Smooth muscle cell (in vitro differentiated cells): ENCODE measurements around the gene OVCH1. TPM values are rescaled to one million over a fixed set of nuclear protein-coding genes. Genes with fewer than 3 reads are reported as not detected.
A peak's percentile ranks its signal among the peaks of the same experiment; 100 is the strongest.

Experiments used
- DNase-seq: peaks from one replicate; lab custom pipeline; 2025; ENCODE audit not compliant: unreplicated experiment; lab: John Stamatoyannopoulos, UW
- H2AFZ ChIP-seq: fragments of 200-600 bp; sonication (generic); 2 replicates; pipeline ENCODE4 v1.6.0; 2016; ENCODE audit warnings: antibody characterized with exemption, low read depth, mild to moderate bottlenecking
- H3F3A ChIP-seq: fragments of 200-600 bp; sonication (generic); 2 replicates; pipeline ENCODE4 v1.6.0; 2017; ENCODE audit warnings: antibody characterized with exemption, low read depth
- H3K27ac ChIP-seq: fragments of 200-600 bp; sonication (generic); 2 replicates; pipeline ENCODE4 v1.5.1; 2016; ENCODE audit warnings: low read depth, mild to moderate bottlenecking
- H3K27me3 ChIP-seq: fragments of 200-600 bp; sonication (generic); 2 replicates; pipeline ENCODE4 v1.6.1; 2016; ENCODE audit warnings: low read depth, mild to moderate bottlenecking
- H3K36me3 ChIP-seq: fragments of 200-600 bp; sonication (generic); 2 replicates; pipeline ENCODE4 v1.5.1; 2016; ENCODE audit warnings: low read depth
- H3K4me1 ChIP-seq: fragments of 200-600 bp; sonication (generic); 2 replicates; pipeline ENCODE4 v1.5.1; 2016; ENCODE audit warnings: low read depth
- H3K4me2 ChIP-seq: fragments of 200-600 bp; sonication (generic); 2 replicates; pipeline ENCODE4 v1.6.0; 2016; ENCODE audit warnings: mild to moderate bottlenecking
- H3K4me3 ChIP-seq: fragments of 200-600 bp; sonication (generic); 2 replicates; pipeline ENCODE4 v1.5.1; 2016; ENCODE audit warnings: mild to moderate bottlenecking
- H3K79me2 ChIP-seq: fragments of 200-600 bp; sonication (generic); 2 replicates; pipeline ENCODE4 v1.6.0; 2016; ENCODE audit warnings: low read depth, mild to moderate bottlenecking
- H3K9ac ChIP-seq: fragments of 200-600 bp; sonication (generic); 2 replicates; pipeline ENCODE4 v1.6.0; 2016; ENCODE audit warnings: low read depth
- H3K9me3 ChIP-seq: fragments of 200-600 bp; sonication (generic); replicated peaks from 2 replicates; pipeline ENCODE4 v1.5.1; 2016; ENCODE audit warnings: low read depth
- H4K20me1 ChIP-seq: fragments of 200-600 bp; sonication (generic); 2 replicates; pipeline ENCODE4 v1.6.0; 2016; ENCODE audit warnings: low read depth
- WGBS: methylation state at CpG from one replicate; pipeline ENCODE4 v1.1.7; 2016; ENCODE audit warnings: low lambda C conversion rate; 5-methylcytosine and 5-hydroxymethylcytosine counted together
- polyA plus RNA-seq: library from polyadenylated mRNA; unstranded; fragments of >200 nt; fragmentation: Nextera tagmentation; extraction: Ambion mirVana; gene quantifications from 2 replicates; pipeline ENCODE4 v1.2.1, GENCODE V29; 2016
- total RNA-seq: library from RNA; depleted of rRNA; stranded (reverse); fragments of >200 nt; gene quantifications from 2 replicates; pipeline ENCODE4 v1.2.3, GENCODE V29; 2014
- TF ChIP-seq, protein P1 (sequence below): fragments of 200-600 bp; sonication (generic); IDR thresholded peaks from 2 replicates; pipeline ENCODE4 v1.5.1; 2017; ENCODE audit warnings: borderline replicate concordance, mild to moderate bottlenecking, antibody characterized with exemption; ENCODE audit not compliant: insufficient read depth, poor library complexity, severe bottlenecking

Gene OVCH1, protein sequence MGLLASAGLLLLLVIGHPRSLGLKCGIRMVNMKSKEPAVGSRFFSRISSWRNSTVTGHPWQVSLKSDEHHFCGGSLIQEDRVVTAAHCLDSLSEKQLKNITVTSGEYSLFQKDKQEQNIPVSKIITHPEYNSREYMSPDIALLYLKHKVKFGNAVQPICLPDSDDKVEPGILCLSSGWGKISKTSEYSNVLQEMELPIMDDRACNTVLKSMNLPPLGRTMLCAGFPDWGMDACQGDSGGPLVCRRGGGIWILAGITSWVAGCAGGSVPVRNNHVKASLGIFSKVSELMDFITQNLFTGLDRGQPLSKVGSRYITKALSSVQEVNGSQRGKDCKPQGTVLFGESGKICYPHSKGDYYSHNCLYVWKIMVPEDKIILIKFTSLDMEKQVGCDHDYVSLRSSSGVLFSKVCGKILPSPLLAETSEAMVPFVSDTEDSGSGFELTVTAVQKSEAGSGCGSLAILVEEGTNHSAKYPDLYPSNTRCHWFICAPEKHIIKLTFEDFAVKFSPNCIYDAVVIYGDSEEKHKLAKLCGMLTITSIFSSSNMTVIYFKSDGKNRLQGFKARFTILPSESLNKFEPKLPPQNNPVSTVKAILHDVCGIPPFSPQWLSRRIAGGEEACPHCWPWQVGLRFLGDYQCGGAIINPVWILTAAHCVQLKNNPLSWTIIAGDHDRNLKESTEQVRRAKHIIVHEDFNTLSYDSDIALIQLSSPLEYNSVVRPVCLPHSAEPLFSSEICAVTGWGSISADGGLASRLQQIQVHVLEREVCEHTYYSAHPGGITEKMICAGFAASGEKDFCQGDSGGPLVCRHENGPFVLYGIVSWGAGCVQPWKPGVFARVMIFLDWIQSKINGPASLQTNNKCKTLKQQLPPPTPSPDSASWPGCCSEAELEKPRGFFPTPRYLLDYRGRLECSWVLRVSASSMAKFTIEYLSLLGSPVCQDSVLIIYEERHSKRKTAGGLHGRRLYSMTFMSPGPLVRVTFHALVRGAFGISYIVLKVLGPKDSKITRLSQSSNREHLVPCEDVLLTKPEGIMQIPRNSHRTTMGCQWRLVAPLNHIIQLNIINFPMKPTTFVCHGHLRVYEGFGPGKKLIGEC
- total RNA-seq = not detected in 2 replicates
- polyA plus RNA-seq = not detected in 2 replicates

DNA sequence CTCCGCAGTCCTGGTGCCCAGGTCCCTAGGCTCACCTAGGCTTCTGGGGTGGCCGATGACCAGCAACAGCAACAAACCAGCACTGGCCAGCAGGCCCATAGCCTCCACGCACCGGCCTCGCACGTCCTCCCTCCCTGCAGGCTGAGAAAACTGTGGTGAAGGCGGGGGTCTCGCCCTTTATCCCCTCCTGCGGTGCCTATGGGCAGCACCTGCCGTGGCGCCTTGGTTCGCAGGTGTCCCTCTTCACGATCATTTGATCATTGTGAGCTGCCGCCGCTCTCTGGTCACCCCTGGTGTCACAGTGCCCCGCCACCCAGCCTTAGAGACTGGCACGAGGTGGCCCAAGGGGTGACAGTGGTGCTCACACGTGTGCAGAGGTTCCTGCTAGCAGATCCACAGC lies at the start of gene OVCH1:
OVCH1 (minus strand) TSS at position 99 of the 400 bp plus-strand sequence; CDS start at position 99, 0 bp downstream.
- TF ChIP-seq, protein P1, sequence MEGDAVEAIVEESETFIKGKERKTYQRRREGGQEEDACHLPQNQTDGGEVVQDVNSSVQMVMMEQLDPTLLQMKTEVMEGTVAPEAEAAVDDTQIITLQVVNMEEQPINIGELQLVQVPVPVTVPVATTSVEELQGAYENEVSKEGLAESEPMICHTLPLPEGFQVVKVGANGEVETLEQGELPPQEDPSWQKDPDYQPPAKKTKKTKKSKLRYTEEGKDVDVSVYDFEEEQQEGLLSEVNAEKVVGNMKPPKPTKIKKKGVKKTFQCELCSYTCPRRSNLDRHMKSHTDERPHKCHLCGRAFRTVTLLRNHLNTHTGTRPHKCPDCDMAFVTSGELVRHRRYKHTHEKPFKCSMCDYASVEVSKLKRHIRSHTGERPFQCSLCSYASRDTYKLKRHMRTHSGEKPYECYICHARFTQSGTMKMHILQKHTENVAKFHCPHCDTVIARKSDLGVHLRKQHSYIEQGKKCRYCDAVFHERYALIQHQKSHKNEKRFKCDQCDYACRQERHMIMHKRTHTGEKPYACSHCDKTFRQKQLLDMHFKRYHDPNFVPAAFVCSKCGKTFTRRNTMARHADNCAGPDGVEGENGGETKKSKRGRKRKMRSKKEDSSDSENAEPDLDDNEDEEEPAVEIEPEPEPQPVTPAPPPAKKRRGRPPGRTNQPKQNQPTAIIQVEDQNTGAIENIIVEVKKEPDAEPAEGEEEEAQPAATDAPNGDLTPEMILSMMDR = no peak
- H3K4me3 ChIP-seq = no peak within 1 kb of the TSS
- H3K9me3 ChIP-seq = no peaks in the 10 kb centered on the region
- H3K4me2 ChIP-seq = no peak within 1 kb of the TSS
- no peaks in the 10 kb centered on the region for H3K36me3 ChIP-seq
- no peaks in the 10 kb centered on the region for H3K27me3 ChIP-seq
- no peaks in the 10 kb centered on the region for H4K20me1 ChIP-seq
- no peak within 1 kb of the TSS for H3K9ac ChIP-seq
- H3K79me2 ChIP-seq = no peaks in the 10 kb centered on the region
- no peak for DNase-seq
- H3K4me1 ChIP-seq = no peaks in the 10 kb centered on the region
- H3F3A ChIP-seq = no peaks in the 10 kb centered on the region
- 95% methylated on average over 18 of the region's 18 CpGs for WGBS
- no peak within 1 kb of the TSS for H3K27ac ChIP-seq
- H2AFZ ChIP-seq = no peak within 1 kb of the TSS

DNA sequence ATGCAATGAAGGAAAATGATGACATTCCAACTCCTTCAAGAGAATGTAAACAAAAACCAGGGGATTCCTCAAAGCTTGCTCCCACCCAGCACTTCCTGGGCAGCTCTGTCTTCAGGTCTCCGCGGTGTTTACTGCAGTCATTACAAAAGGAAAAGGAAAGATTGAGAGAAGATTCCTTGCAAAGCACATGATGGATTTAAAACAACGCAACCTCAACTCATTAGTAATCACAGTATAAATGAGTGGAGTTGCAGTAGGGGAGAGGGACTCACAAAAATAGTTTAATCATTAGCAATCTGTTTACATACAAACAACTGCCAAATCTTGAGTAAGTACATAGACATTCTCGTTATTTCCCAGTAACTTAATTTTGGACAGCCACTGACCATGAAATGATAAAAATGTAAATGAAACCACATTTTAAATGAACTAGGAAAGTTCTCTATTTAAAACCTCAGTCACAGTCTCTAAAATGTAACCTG lies 49.7 kb upstream of the OVCH1 start:
- 44% methylated on average over 4 of the region's 4 CpGs for WGBS
- no peak overlapping the region for H3K4me3 ChIP-seq
- no peak overlapping the region for H3K27ac ChIP-seq
- DNase-seq = no peak
- H3K36me3 ChIP-seq = no peaks in the 10 kb centered on the region
- H3K9me3 ChIP-seq = no peaks in the 10 kb centered on the region
- H4K20me1 ChIP-seq = no peaks in the 10 kb centered on the region
- no peaks in the 10 kb centered on the region for H3K79me2 ChIP-seq
- H3K4me1 ChIP-seq = no peaks in the 10 kb centered on the region
- no peak overlapping the region for H3K9ac ChIP-seq
- no peaks in the 10 kb centered on the region for H3K27me3 ChIP-seq
- TF ChIP-seq, protein P1 = no peak
- H3F3A ChIP-seq = peaks cover 3% of the 10 kb centered on the region
- H3K4me2 ChIP-seq = peak overlapping the region; percentile 7
- H2AFZ ChIP-seq = no peak overlapping the region

DNA sequence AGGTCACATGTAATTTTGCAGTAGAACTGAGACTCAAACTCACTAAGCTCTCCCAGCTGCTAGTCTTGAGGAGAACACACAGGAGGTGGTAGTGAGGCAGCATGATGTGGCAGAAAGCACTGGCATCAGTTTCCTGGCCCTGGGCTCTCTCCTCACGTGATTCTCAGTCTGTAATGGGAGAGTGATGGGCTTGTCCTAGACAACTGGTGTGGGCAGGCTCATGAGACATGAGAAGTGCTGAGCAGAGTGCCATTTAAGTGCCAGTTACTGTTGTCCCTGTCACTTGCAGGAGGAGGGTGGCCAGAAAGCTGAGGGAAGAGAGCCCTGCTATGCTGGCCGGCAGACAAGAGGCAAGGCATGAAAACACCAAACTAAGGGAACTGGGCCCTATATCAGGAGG lies 48.5 kb upstream of the OVCH1 start:
- H3K36me3 ChIP-seq = no peaks in the 10 kb centered on the region
- no peak overlapping the region for H3K9ac ChIP-seq

More for the DNA sequence above, 48.5 kb upstream of the OVCH1 start:
- Histone ChIP-seq H3K4me3 (no peak overlapping the region), H2AFZ (no peak overlapping the region), H3K27me3 (no peaks in the 10 kb centered on the region), H3K4me1 (no peaks in the 10 kb centered on the region), H3K79me2 (no peaks in the 10 kb centered on the region), H3K4me2 (no peak overlapping the region), H4K20me1 (no peaks in the 10 kb centered on the region), H3K9me3 (no peaks in the 10 kb centered on the region), H3K27ac (no peak overlapping the region), H3F3A (no peaks in the 10 kb centered on the region)
- TF ChIP-seq, protein P1 = no peak
- 88% methylated on average over 2 of the region's 2 CpGs for WGBS
- DNase-seq = no peak
